HepG2 (cell line): Measurements from ENCODE around the gene ATP6V0E2. TPM values are rescaled to one million over a fixed set of nuclear protein-coding genes. Genes with fewer than 3 reads are reported as not detected.
A peak's percentile ranks its signal among the peaks of the same experiment; 100 is the strongest.

ENCODE experiments used
- CBX5 ChIP-seq: sonication (generic); formaldehyde crosslinking; IDR thresholded peaks from 2 replicates; pipeline ENCODE4 v1.4.0; 2020; ENCODE audit warnings: missing genetic modification reagents, borderline replicate concordance
- CEBPZ ChIP-seq: IDR thresholded peaks from 2 replicates; pipeline ENCODE4 v1.6.1; 2012; ENCODE audit warnings: low read length, improper control_type of control experiment
- FOXK1 ChIP-seq: sonication (generic); formaldehyde crosslinking; IDR thresholded peaks from 2 replicates; pipeline ENCODE4 v1.4.0; 2020; ENCODE audit warnings: low read depth, missing genetic modification reagents, borderline replicate concordance
- JUND ChIP-seq: sonication (generic); formaldehyde crosslinking; IDR thresholded peaks from 2 replicates; pipeline ENCODE4 v1.8.0; 2022; ENCODE audit warnings: mild to moderate bottlenecking, missing genetic modification reagents
- PAXIP1 ChIP-seq: sonication (generic); formaldehyde crosslinking; conservative IDR thresholded peaks from 2 replicates; pipeline ENCODE4 v1.4.0; 2020; ENCODE audit warnings: mild to moderate bottlenecking, missing genetic modification reagents, moderate library complexity
- REL ChIP-seq: sonication (generic); formaldehyde crosslinking; conservative IDR thresholded peaks from 2 replicates; pipeline ENCODE4 v1.8.0; 2022; ENCODE audit warnings: mild to moderate bottlenecking, missing genetic modification reagents, moderate library complexity
- THYN1 ChIP-seq: sonication (generic); formaldehyde crosslinking; IDR thresholded peaks from 2 replicates; pipeline ENCODE4 v1.8.1; 2023; ENCODE audit warnings: low read depth, mild to moderate bottlenecking, moderate library complexity, missing genetic modification reagents, borderline replicate concordance
- ZBTB26 ChIP-seq: IDR thresholded peaks from 2 replicates; pipeline ENCODE4 v1.6.1; 2016; ENCODE audit warnings: missing compliant biosample characterization, missing genetic modification reagents, borderline replicate concordance
- ZBTB8A ChIP-seq: sonication (generic); formaldehyde crosslinking; IDR thresholded peaks from 2 replicates; pipeline ENCODE4 v1.4.0; 2020; ENCODE audit warnings: mild to moderate bottlenecking, low read depth, missing genetic modification reagents, borderline replicate concordance
- ZEB1 ChIP-seq: IDR thresholded peaks from 2 replicates; pipeline ENCODE4 v1.6.1; 2012; ENCODE audit warnings: mild to moderate bottlenecking, low read depth, inconsistent platforms; ENCODE audit not compliant: insufficient replicate concordance
- ZNF280D ChIP-seq: sonication (generic); formaldehyde crosslinking; IDR thresholded peaks from 2 replicates; pipeline ENCODE4 v1.5.1; 2020; ENCODE audit warnings: mild to moderate bottlenecking, missing genetic modification reagents
- ZNF317 ChIP-seq: sonication (generic); formaldehyde crosslinking; IDR thresholded peaks from 2 replicates; pipeline ENCODE4 v1.5.0; 2020; ENCODE audit warnings: mild to moderate bottlenecking, missing genetic modification reagents
- ZNF331 ChIP-seq: sonication (generic); formaldehyde crosslinking; IDR thresholded peaks from 2 replicates; pipeline ENCODE4 v1.4.0; 2020; ENCODE audit warnings: missing genetic modification reagents
- ZNF446 ChIP-seq: sonication (generic); formaldehyde crosslinking; IDR thresholded peaks from 2 replicates; pipeline ENCODE4 v1.5.0; 2020; ENCODE audit warnings: mild to moderate bottlenecking, missing genetic modification reagents
- ZSCAN5A ChIP-seq: sonication (generic); formaldehyde crosslinking; IDR thresholded peaks from 2 replicates; pipeline ENCODE4 v1.8.0; 2022; ENCODE audit warnings: mild to moderate bottlenecking, missing genetic modification reagents, borderline replicate concordance
- polyA plus RNA-seq, 8 experiments: library from polyadenylated mRNA; depleted of rRNA in 3 of 8; stranded (reverse) in 7 of 8; unstranded in 1 of 8; fragments of >200 nt; fragmentation: Illumina TruSeq in 4 of 8; extraction: Trizol in 4 of 8; gene quantifications; 2 replicates each; pipeline versions ENCODE4 v1.2.1 to v1.2.3, GENCODE V29; 2011 to 2016; ENCODE audit warnings: low read depth in 4 of 8, missing spikeins in 1 of 8, mixed read lengths in 1 of 8; ENCODE audit not compliant: insufficient read depth in 1 of 8
- total RNA-seq, 5 experiments: library from RNA; depleted of rRNA; stranded (reverse); fragments of >200 nt; fragmentation: Illumina TruSeq; extraction: Trizol; gene quantifications; 2 replicates each; pipeline ENCODE4 v1.2.3, GENCODE V29; 2016; ENCODE audit warnings: low read depth in 1 of 5

The ATP6V0E2 gene
- total and polyA plus RNA-seq, 2 of the 13 experiments (the other 11 are each of a cell fraction or from before 2014, with no cell fraction given), result 36.8 to 203 TPM

GRCh38 chr7:149873970-149874643 lies 338 bp downstream of the ATP6V0E2 start (continued):
- no peak for TF ChIP-seq ZNF280D (CRISPR knock-in tag)
- 0 out of 2 replicates have a peak, but pooled peaks have one; percentile 27 for TF ChIP-seq ZNF331 (CRISPR knock-in tag)
- TF ChIP-seq ZSCAN5A, result no peak
- no peak for TF ChIP-seq ZBTB8A (CRISPR knock-in tag)
- TF ChIP-seq CBX5 (CRISPR knock-in tag), result no peak
- no peak for TF ChIP-seq ZNF317 (CRISPR knock-in tag)
- TF ChIP-seq CEBPZ, result no peak
- no peak for TF ChIP-seq JUND (CRISPR knock-in tag)
- TF ChIP-seq ZBTB26 (CRISPR knock-in tag), result 0 out of 2 replicates have a peak, but pooled peaks have one; percentile 17
- TF ChIP-seq PAXIP1 (CRISPR knock-in tag), result no peak
- TF ChIP-seq FOXK1, result no peak
- no peak for TF ChIP-seq REL (CRISPR knock-in tag)
- TF ChIP-seq THYN1 (CRISPR knock-in tag), result no peak
- TF ChIP-seq ZEB1, result peak; percentile 51
- no peak for TF ChIP-seq ZNF446 (CRISPR knock-in tag)
